Fibroblast of skin of left quadriceps (primary cell): ENCODE results near the gene ATRN.
"Not testable (repeated sequence)": the region's sequence is repeated elsewhere in the genome, so short reads cannot be mapped to it uniquely, and the experiment has no call there.

Source experiments
- DNase-seq, 2 experiments: peaks; one replicate each; pipeline ENCODE4 v3.0.0-alpha.2; 2013; ENCODE audit warnings: low read depth in 2 of 2

ATRN gene

DNA sequence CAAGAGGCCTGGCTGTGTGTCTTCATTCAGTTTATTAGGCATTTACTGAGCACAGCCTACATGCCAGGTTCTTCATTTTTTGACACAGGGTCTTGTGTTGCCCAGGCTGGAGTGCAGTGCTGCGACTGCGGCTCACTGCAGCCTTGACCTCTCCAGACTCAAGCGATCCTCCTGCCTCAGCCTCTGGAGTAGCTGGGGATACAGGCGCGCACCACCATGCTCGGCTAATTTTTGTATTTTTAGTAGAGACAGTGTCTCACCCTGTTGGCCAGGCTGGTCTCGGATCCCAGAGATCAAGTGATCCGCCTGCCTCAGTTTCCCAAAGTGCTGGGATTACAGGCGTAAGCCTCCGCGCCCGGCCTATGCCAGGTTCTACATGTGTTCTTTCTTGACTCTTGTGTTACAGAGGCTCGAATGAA lies 601 bp upstream of the ATRN start:
- no peak for DNase-seq

DNA sequence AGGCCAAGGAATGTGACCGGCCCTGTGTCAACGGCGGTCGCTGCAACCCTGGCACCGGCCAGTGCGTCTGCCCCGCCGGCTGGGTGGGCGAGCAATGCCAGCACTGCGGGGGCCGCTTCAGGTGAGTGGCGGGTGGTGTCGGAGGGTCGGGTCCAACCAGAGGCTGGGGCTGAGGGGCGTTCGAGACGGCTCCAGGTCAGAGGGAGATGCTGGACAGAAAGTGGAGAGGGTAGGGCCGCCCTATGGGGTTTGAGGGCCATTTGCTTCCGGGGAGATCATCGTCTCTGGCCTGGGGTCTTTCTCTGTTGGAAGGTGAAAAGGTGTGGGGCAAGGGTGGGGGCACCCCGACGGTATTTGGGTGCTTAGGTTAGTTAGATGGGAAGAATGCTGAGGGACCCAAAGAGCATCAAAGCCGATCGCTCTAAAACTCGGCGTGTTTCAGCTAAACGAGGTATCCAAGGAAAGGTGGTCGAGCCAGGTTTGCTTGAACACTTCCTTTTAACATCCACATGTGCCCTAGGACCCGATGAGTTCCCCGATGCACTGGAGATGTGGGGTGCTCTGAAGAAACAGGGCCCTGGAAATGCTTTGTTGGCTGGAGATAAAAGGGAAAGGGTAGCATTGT lies 691 bp downstream of the ATRN start:
- no peak for DNase-seq

DNA sequence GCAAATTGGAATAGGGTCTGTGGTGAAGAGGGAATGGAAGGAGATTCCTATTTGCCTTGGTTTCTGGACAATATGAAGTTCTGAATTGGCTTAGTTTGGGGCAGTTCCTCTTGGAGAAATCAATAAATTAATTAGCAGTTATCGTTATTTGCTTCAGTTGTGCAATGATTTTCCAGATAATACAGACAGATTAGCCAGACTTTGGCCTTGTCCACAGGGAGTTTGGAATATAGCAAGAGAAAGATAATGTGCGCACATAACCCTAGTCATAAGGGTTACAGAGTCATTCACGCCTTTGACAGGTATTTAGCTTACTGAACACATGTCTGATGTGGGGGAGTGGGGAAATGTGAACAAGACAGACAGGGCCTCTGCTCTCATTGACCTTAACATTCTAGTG lies 1.3 kb downstream of the ATRN start:
- no peak for DNase-seq

DNA sequence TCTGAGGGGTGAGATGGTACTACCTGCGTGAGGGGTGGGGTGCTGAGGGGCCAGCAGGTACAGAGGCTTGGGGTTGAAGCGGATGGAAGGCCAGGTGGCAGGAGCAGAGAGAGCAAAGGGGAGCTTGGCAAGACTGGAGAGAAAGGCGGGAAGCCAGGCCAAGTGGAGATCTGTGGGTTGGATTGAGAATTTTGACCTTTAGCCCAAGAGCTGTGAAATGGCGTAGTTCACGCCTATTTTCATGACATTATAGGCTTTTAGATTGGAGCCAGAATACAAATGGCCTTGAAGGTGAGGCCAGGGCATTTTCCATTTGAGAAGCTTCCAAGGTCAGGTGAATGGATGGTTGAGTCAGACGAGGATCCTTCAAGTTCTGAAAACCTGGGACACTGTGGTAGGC lies 2.5 kb downstream of the ATRN start:
- no peak for DNase-seq

DNA sequence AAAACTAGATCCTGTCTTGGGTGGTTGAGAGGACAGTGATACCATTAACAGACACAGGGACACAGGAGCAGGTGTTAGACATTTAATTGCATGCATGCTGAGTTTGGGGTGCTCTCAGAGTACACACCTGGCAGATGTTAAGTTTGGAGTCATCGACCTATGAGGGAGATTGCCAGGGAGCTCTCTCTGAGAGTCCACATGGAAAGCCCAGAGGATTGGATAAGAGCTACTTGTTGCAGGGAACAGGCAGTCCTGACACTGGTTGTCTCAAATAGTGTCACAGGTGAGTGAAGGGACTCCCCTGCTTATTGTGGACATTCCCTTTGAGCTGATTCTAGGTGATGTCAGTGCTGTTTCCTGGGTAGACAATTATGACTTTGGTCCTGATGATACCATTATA lies 3.1 kb downstream of the ATRN start:
- no peak for DNase-seq

DNA sequence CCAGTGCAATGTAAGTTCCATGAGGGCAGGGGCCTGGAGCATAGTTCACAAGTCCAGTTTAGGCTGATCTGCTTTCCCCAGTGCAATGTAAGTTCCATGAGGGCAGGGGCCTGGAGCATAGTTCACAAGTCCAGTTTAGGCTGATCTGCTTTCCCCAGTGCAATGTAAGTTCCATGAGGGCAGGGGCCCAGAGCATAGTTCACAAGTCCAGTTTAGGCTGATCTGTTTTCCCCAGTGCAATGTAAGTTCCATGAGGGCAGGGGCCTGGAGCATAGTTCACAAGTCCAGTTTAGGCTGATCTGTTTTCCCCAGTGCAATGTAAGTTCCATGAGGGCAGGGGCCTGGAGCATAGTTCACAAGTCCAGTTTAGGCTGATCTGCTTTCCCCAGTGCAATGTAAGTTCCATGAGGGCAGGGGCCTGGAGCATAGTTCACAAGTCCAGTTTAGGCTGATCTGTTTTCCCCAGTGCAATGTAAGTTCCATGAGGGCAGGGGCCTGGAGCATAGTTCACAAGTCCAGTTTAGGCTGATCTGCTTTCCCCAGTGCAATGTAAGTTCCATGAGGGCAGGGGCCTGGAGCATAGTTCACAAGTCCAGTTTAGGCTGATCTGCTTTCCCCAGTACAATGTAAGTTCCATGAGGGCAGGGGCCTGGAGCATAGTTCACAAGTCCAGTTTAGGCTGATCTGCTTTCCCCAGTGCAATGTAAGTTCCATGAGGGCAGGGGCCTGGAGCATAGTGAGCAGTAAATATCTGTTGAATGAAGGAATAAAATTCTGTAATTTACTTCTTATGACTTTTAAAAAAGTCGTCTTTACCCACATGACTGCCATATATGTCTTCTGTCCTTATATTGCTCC lies 6.4 kb downstream of the ATRN start:
- DNase-seq = not testable (repeated sequence)

DNA sequence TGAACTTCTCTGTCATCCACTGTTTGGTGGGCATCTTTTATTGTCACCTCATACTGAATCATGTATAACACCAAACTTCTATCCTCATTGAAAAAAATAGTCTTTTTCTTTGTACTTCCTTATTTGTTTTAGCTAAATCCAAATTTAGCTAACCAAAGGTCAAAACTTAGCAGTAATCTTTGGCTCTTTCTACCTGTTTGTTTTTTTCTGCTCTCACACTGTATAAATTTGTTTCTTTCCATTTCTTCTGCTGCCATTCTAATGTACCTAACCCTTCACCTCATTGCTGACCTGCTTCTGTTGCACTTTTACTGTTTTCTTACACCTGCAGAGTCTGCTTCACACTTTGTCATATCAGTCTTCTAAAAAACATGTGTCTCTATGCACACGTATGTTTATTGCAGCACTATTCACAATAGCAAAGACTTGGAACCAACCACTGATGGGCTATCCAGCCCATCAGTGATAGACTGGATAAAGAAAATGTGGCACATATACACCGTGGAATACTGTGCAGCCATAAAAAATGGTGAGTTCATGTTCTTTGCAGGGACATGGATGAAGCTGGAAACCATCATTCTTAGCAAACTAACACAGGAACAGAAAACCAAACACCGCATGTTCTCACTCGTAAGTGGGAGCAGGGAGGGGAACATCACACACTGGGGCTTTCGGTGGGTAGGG lies 7.2 kb downstream of the ATRN start:
- DNase-seq = no peak

DNA sequence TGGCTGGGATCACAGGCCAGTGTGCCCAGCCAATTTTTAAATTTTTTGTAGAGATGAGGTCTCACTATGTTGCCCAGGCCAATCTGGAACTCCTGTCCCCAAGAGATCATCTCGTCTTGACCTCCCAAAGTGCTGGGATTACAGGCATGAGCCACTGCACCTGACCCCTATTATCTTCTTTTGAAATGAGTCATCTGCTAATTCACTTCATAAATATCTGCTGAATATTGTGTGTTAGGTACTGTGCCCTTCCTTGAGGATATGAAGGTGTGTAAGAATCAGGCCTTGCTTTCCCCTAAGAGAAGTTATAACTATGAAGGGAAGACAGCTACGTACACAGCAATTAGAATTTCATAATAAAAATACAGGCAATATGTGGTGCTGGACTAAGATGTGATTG lies 8.2 kb downstream of the ATRN start:
- DNase-seq = no peak

GRCh38 chr20:3479759-3480615 lies 9.2 kb downstream of the ATRN start:
- no peak for DNase-seq

DNA sequence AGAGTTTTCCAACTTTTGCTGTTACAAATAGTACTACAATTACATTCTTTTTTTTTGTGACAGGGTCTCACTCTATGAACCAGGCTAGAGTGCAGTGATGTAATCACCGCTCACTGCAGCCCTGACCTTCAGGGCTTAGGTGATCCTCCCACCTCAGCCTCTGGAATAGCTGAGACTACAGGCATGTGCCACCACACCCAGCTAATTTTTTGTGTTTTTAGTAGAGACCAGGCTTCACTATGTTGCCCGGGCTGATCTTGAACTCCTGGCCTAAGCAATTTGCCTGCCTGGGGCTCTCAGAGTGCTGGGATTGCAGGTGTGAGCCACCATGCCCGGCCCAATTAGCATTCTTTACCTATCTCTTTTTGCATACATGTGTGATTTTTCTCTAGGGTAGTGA lies 12.5 kb downstream of the ATRN start:
- no peak for DNase-seq

DNA sequence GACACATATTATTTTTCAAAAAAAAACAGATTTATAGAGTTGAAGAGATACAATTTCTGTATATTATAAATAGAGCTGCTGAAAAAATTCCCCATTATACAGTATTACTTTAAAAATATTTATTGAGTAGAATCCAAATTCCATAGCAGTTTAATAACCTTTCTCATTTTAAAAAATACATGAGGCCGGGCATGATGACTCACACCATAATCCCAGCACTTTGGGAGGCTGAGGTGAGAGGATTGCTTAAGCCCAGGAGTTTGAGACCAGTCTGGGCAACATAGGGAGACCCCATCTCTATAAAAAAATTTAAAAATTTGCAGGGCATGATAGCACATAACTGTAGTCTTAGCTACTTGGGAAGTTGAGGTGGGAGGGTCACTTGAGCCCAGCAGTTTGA lies 13.0 kb downstream of the ATRN start:
- DNase-seq = peak in 1 of 2 experiments; percentile 1

DNA sequence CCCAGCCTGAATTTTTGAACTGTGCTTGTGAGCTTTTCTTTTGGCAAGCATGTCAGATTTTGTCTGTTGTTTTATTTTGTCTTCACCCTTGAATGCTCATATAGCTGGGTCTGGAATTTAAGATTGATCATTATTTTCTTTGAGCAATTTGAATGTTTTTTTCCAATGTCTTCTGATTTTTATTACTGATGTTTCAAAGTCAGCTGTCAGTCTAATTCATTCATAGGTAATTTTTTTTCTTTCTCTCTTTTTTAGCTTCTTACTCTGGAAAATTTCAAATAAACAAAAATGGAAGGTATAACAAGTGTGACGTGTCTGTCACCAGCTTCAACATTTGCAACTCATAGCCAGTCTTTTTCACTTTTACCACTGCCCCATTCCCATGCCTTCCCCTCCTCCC lies 15.1 kb downstream of the ATRN start:
- no peak for DNase-seq

- no peak for DNase-seq
Measured at GRCh38 chr20:3486850-3487249, 16.0 kb downstream of the ATRN start.

DNA sequence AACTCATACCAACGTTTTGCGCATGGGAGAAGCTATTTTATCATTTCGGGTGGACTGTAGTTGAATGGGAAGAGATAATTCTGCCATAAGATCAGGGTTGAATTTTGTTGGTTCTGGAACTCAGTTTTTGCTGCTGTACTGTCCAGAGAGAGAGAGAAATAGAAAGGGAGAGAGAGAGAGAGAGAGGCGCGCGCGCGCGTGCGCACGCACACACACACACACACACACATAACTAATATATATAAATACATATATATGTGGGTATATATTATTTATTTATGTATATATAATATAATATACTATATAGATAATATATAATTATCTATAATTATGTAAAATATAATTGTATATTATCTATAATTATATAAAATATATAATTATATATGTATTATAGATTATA lies 21.9 kb downstream of the ATRN start:
- DNase-seq = no peak

GRCh38 chr20:3494218-3494617 lies 23.4 kb downstream of the ATRN start:
- no peak for DNase-seq

GRCh38 chr20:3502878-3503277 lies 32.1 kb downstream of the ATRN start:
- DNase-seq = no peak

DNA sequence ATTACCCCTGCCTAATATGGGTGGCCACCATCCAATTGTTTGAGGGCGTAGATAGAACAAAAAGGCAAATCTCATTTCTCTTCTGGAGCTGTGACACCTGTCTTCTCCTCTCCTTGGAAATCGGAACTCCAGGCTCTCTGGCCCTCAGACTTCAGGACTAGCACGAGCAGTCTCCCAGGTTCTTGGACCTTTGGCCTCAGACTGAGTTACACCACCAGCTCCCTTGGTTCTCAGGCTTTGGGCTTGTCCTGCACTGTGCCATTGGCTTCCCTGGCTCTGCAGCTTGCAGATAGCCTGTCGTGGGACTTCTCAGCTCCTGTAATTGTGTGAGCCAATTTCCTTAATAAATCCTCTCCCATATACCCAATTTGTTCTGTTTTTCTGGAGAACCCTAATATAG lies 34.3 kb downstream of the ATRN start:
- no peak for DNase-seq

- no peak for DNase-seq
Measured at GRCh38 chr20:3509064-3509463, 38.2 kb downstream of the ATRN start.

GRCh38 chr20:3510110-3510509 lies 39.3 kb downstream of the ATRN start:
- no peak for DNase-seq

DNA sequence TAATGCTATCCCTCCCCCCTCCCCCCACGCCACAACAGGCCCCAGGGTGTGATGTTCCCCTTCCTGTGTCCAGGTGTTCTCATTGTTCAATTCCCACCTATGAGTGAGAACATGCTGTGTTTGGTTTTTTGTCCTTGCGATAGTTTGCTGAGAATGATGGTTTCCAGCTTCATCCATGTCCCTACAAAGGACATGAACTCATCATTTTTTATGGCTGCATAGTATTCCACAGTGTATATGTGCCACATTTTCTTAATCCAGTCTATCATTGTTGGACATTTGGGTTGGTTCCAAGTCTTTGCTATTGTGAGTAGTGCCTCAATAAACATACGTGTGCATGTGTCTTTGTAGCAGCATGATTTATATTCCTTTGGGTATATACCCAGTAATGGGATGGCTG lies 41.4 kb downstream of the ATRN start:
- not testable (repeated sequence) for DNase-seq

GRCh38 chr20:3514012-3514642 lies 43.3 kb downstream of the ATRN start:
- no peak for DNase-seq
